Stimulated activated CD4-positive, alpha-beta T cell treated with anti-CD3 and anti-CD28 coated beads, Interleukin-2, amount 100 ng/mL, for 4 hours (primary cell): Measurements from ENCODE around the gene POLG2.
"Not testable (repeated sequence)": the region's sequence is repeated elsewhere in the genome, so short reads cannot be mapped to it uniquely, and the experiment has no call there.

Experiments used
- DNase-seq: peaks from one replicate; pipeline ENCODE4 v3.0.0-alpha.2; 2020; ENCODE audit warnings: low read depth

The POLG2 gene

GRCh38 chr17:64505340-64506200 lies 8.7 kb upstream of the POLG2 start:
- peak; percentile 73 for DNase-seq

- DNase-seq = no peak
Measured at GRCh38 chr17:64504769-64505339, 8.0 kb upstream of the POLG2 start.

GRCh38 chr17:64503821-64504768 lies 7.2 kb upstream of the POLG2 start:
- no peak for DNase-seq

- DNase-seq = no peak
Measured at GRCh38 chr17:64503341-64503740, 6.5 kb upstream of the POLG2 start.

- DNase-seq = no peak
Measured at GRCh38 chr17:64502809-64503208, 6.0 kb upstream of the POLG2 start.

GRCh38 chr17:64502021-64502420 lies 5.2 kb upstream of the POLG2 start:
- no peak for DNase-seq

- no peak for DNase-seq
Measured at GRCh38 chr17:64500862-64501765, 4.3 kb upstream of the POLG2 start.

GRCh38 chr17:64500487-64500859 lies 3.6 kb upstream of the POLG2 start:
- no peak for DNase-seq

GRCh38 chr17:64499805-64500486 lies 3.1 kb upstream of the POLG2 start:
- DNase-seq = no peak

GRCh38 chr17:64498308-64499203 lies 1.7 kb upstream of the POLG2 start:
- no peak for DNase-seq

- no peak for DNase-seq
Measured at GRCh38 chr17:64497565-64498035, 746 bp upstream of the POLG2 start.

GRCh38 chr17:64496348-64496785 lies 487 bp downstream of the POLG2 start:
- no peak for DNase-seq

GRCh38 chr17:64495300-64495699 lies 1.6 kb downstream of the POLG2 start:
- not testable (repeated sequence) for DNase-seq

GRCh38 chr17:64494121-64494520 lies 2.7 kb downstream of the POLG2 start:
- DNase-seq = no peak

GRCh38 chr17:64492481-64493109 lies 4.3 kb downstream of the POLG2 start:
- DNase-seq = no peak

GRCh38 chr17:64491994-64492393 lies 4.9 kb downstream of the POLG2 start:
- no peak for DNase-seq

- DNase-seq = no peak
Measured at GRCh38 chr17:64491034-64491860, 5.6 kb downstream of the POLG2 start.

GRCh38 chr17:64488301-64488700 lies 8.6 kb downstream of the POLG2 start:
- no peak for DNase-seq
